Stomach (tissue), 9 donors: Measurements from ENCODE around the gene ADAMTS12. TPM values are rescaled to one million over a fixed set of nuclear protein-coding genes. Genes with fewer than 3 reads are reported as not detected.

ENCODE experiments used
- DNase-seq, 2 donors: peaks; one replicate each; pipeline versions ENCODE4 v3.0.0 to v3.0.0-alpha.2; 2013 to 2019
- H3K27ac ChIP-seq, 5 donors: fragments of 200-600 bp in 4 of 5; sonication (generic) in 4 of 5; one replicate each; pipeline ENCODE4 v1.5.1; 2013 to 2019; ENCODE audit warnings: mild to moderate bottlenecking in 1 of 5, moderate library complexity in 1 of 5
- H3K27me3 ChIP-seq, 3 donors: fragments of 200-600 bp; sonication (generic); one replicate each; pipeline ENCODE4 v1.5.1; 2017 to 2019; ENCODE audit warnings: mixed run types in 1 of 3
- H3K36me3 ChIP-seq, 4 donors: fragments of 200-600 bp; sonication (generic); 1 replicate in 3 of 4; 2 replicates in 1 of 4; pipeline ENCODE4 v1.5.1; 2016 to 2019
- H3K4me1 ChIP-seq, 4 donors: fragments of 200-600 bp; sonication (generic); one replicate each; pipeline ENCODE4 v1.5.1; 2016 to 2019
- H3K4me3 ChIP-seq, 4 donors: fragments of 200-600 bp; sonication (generic) in 3 of 4; one replicate each; pipeline ENCODE4 v1.5.1; 2016 to 2019; ENCODE audit warnings: mild to moderate bottlenecking in 1 of 4
- H3K9me3 ChIP-seq, 4 donors: fragments of 200-600 bp; sonication (generic); one replicate each; pipeline ENCODE4 v1.5.1; 2016 to 2019
- CTCF ChIP-seq, 7 experiments: fragments of 450-650 bp in 4 of 7; fragments of 200-600 bp in 3 of 7; sonication (generic) in 3 of 7; IDR thresholded peaks; one replicate each; pipeline ENCODE4 v1.5.1; 2016 to 2019; ENCODE audit warnings: antibody characterized with exemption in 7 of 7, control low read depth in 2 of 7, mild to moderate bottlenecking in 1 of 7
- EP300 ChIP-seq: sonication (generic); formaldehyde crosslinking; IDR thresholded peaks from one replicate; pipeline ENCODE4 v1.6.1; 2017; ENCODE audit warnings: antibody characterized with exemption
- POLR2A ChIP-seq, 4 donors: fragments of 450-650 bp; IDR thresholded peaks; one replicate each; pipeline ENCODE4 v1.6.1; 2016; ENCODE audit warnings: antibody characterized with exemption in 4 of 4, control low read depth in 2 of 4, mild to moderate bottlenecking in 1 of 4, moderate library complexity in 1 of 4
- POLR2AphosphoS5 ChIP-seq, 3 donors: sonication (generic); formaldehyde crosslinking; IDR thresholded peaks; one replicate each; pipeline ENCODE4 v1.6.1; 2016; ENCODE audit warnings: antibody characterized with exemption in 3 of 3
- WGBS, 5 donors: extraction: QIAGEN DNeasy Blood & Tissue Kit in 3 of 5; methylation state at CpG; one replicate each; pipeline versions ENCODE4 v1.1.5 to v1.1.7; 2013 to 2018; 5-methylcytosine and 5-hydroxymethylcytosine counted together
- intact Hi-C: fragments of 100-400 bp; cut with DNase I; formaldehyde crosslinking; loops from one replicate; pipeline ENCODE4 v1.15.1; 2023; ENCODE audit warnings: low total_unique reads
- polyA plus RNA-seq, 3 donors: library from polyadenylated mRNA; stranded (reverse); fragments of 200-250 nt; gene quantifications; one replicate each; pipeline ENCODE4 v1.2.3, GENCODE V29; 2013
- total RNA-seq, 5 donors: library from RNA; depleted of rRNA; stranded (reverse); fragments of >200 nt; gene quantifications; one replicate each; pipeline versions ENCODE4 v1.1.0 to v1.2.3, GENCODE V29; 2014 to 2016
- donor health status: healthy with polysubstance abuse.
- donor health status: Bipolar disorder and iron deficiency.
- donor health status: healthy.

Gene ADAMTS12
- total and polyA plus RNA-seq, 8 donors: 0.14 to 17.1 (median 0.62) TPM; not detected in 1

GRCh38 chr5:33894566-33894965, 2.8 kb upstream of the ADAMTS12 start:
- Histone ChIP-seq H3K27ac (no peak overlapping the region), H3K27me3 (peaks cover 0 to 28% (median 26%) of the 10 kb centered on the region in 3 donors), H3K36me3 (no peaks in the 10 kb centered on the region), H3K9me3 (no peaks in the 10 kb centered on the region), H3K4me3 (no peak overlapping the region), H3K4me1 (peaks cover 10 to 34% (median 24%) of the 10 kb centered on the region in 4 donors)
- no peak for DNase-seq
- intact Hi-C loops: no loop called here
- no peak for TF ChIP-seq POLR2AphosphoS5 (IDR thresholded peaks at IDR 0.05)
- no peak for TF ChIP-seq EP300
- TF ChIP-seq CTCF (IDR thresholded peaks at IDR 0.05): no peak
- TF ChIP-seq POLR2A (IDR thresholded peaks at IDR 0.05): no peak
- 59 to 85% (median 68%) methylated on average over 1 of the region's 1 CpG for WGBS, 5 donors

- TF ChIP-seq EP300 (no peak), CTCF (IDR thresholded peaks at IDR 0.05) (no peak), POLR2AphosphoS5 (IDR thresholded peaks at IDR 0.05) (peak in 1 of 3 donors; percentile 42), POLR2A (IDR thresholded peaks at IDR 0.05) (no peak)
- no peaks in the 10 kb centered on the region for H3K9me3 ChIP-seq
- peaks cover 10 to 45% (median 28%) of the 10 kb centered on the region in 4 donors for H3K4me1 ChIP-seq
- H3K27me3 ChIP-seq: peaks cover 0 to 30% (median 26%) of the 10 kb centered on the region in 3 donors
- intact Hi-C loops: no loop called here
- peak overlapping the region in 4 of 5 donors; percentile 41 to 72 (median 63) for H3K27ac ChIP-seq
- 22 to 31% (median 25%) methylated on average over 5 of the region's 5 CpGs for WGBS, 5 donors
- DNase-seq: peak; percentile 49 to 80
- H3K36me3 ChIP-seq: no peaks in the 10 kb centered on the region
- H3K4me3 ChIP-seq: peak overlapping the region; percentile 30 to 49 (median 46)
Measured at GRCh38 chr5:33892620-33893137, 889 bp upstream of the ADAMTS12 start.

- Histone ChIP-seq H3K4me1 (peaks cover 10 to 46% (median 28%) of the 10 kb centered on the region in 4 donors), H3K4me3 (peak overlapping the region; percentile 30 to 49 (median 46)), H3K36me3 (no peaks in the 10 kb centered on the region), H3K9me3 (no peaks in the 10 kb centered on the region), H3K27me3 (peaks cover 0 to 30% (median 26%) of the 10 kb centered on the region in 3 donors), H3K27ac (peak overlapping the region in 3 of 5 donors; percentile 59 to 72 (median 67))
- intact Hi-C loops: no loop called here
- no peak for DNase-seq
- TF ChIP-seq POLR2AphosphoS5 (IDR thresholded peaks at IDR 0.05) (no peak), CTCF (IDR thresholded peaks at IDR 0.05) (no peak), EP300 (no peak)
- WGBS, 5 donors: 6 to 15% (median 8%) methylated on average over 6 of the region's 6 CpGs
Measured at GRCh38 chr5:33891446-33891787, 373 bp downstream of the ADAMTS12 start.

DNA sequence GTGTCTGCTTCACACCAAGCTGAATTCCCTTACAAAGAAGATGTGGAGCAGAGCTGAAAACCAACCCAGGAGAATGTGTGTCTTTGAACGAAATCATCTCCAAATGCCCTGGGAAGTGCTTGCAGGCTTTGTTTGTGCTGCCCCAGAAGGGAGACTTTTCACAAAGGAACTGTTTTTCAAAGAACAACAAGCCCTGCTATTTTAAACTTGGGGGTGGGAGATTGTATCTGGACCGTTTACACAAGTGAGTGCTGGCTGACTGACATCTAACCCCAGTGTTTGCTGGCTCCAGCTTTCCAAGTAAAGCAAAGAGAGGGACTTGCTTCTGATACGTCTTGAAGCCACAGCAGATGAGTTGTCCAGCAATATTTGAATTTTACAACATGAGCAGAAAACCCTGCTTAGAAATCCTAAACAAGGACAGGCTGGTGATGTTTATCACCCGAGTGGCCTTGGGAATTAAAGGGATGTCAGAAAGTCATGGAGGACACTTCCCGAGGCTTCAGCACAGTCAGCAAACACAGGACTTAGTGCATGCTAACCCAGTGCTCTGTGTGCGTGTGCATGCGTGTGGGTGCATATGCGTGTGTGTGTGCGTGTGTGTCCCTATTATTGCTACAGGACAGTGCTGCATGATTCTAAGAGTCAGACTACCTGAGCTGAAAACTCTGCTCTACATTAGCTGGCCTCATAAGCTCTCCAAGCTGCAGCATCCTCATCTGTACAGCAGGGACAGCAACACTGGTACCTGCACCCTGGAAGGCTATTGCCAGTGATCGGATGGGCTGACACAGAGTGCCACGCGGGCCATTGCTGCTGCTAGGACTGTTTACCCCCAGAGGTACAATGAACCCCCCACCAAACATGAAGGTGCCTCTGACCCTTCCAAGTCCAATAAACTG, 1.4 kb downstream of the ADAMTS12 start:
- DNase-seq: peak in 1 of 2 donors; percentile 36
- no peaks in the 10 kb centered on the region for H3K9me3 ChIP-seq
- H3K4me3 ChIP-seq: peak overlapping the region in 2 of 4 donors; percentile 44 to 48
- peaks cover 10 to 57% (median 28%) of the 10 kb centered on the region in 4 donors for H3K4me1 ChIP-seq
- H3K27me3 ChIP-seq: peaks cover 0 to 30% (median 26%) of the 10 kb centered on the region in 3 donors
- intact Hi-C loops: no loop called here
- 20 to 35% (median 25%) methylated on average over 8 to 12 of the region's 12 CpGs for WGBS, 5 donors
- H3K27ac ChIP-seq: peak overlapping the region in 2 of 5 donors; percentile 14 to 17
- no peaks in the 10 kb centered on the region for H3K36me3 ChIP-seq
- TF ChIP-seq POLR2A (IDR thresholded peaks at IDR 0.05) (no peak), CTCF (IDR thresholded peaks at IDR 0.05) (no peak)
